Suprapubic skin (tissue), 4 donors: ENCODE measurements around the gene DUSP6.

Experiments
- CTCF ChIP-seq, 2 donors: fragments of 200-600 bp in 1 of 2; fragments of 450-650 bp in 1 of 2; sonication (generic) in 1 of 2; IDR thresholded peaks; one replicate each; pipeline ENCODE4 v1.5.1; 2016 to 2019; ENCODE audit warnings: antibody characterized with exemption in 2 of 2, mild to moderate bottlenecking in 1 of 2, moderate library complexity in 1 of 2
- EP300 ChIP-seq: sonication (generic); formaldehyde crosslinking; IDR thresholded peaks from one replicate; pipeline ENCODE4 v1.6.1; 2017; ENCODE audit warnings: antibody characterized with exemption
- POLR2A ChIP-seq, 2 donors: fragments of 450-650 bp; IDR thresholded peaks; one replicate each; pipeline ENCODE4 v1.6.1; 2017; ENCODE audit warnings: antibody characterized with exemption in 2 of 2, mild to moderate bottlenecking in 2 of 2, moderate library complexity in 2 of 2
- POLR2AphosphoS5 ChIP-seq, 3 donors: sonication (generic); formaldehyde crosslinking; IDR thresholded peaks; one replicate each; pipeline ENCODE4 v1.6.1; 2017; ENCODE audit warnings: antibody characterized with exemption in 3 of 3

GRCh38 chr12:89370421-89370831 lies 18.1 kb upstream of the DUSP6 start:
- TF ChIP-seq CTCF (IDR thresholded peaks at IDR 0.05) (no peak), POLR2AphosphoS5 (IDR thresholded peaks at IDR 0.05) (no peak), POLR2A (IDR thresholded peaks at IDR 0.05) (no peak), EP300 (no peak)
